HEK293 (cell line): ENCODE measurements around the gene AHCYL2.
"Not testable (repeated sequence)": the region's sequence is repeated elsewhere in the genome, so short reads cannot be mapped to it uniquely, and the experiment has no call there.

Experiments used
- CTCF ChIA-PET: fragments of 350-600 bp; formaldehyde crosslinking; extraction: SDS; loops from one replicate; lab custom pipeline; 2021; ENCODE audit warnings: antibody characterized with exemption; lab: Yijun Ruan, JAX
- POLR2A ChIA-PET: fragments of 300-600 bp; formaldehyde crosslinking; extraction: SDS; loops from one replicate; lab custom pipeline; 2020; ENCODE audit warnings: antibody characterized with exemption, inconsistent platforms; lab: Yijun Ruan, JAX
- H3K27ac ChIP-seq: fragments of 200-500 bp; sonication (Bioruptor generic); 2 replicates; pipeline ENCODE4 v1.5.1; 2014; ENCODE audit warnings: low read depth, low read length, control low read depth, inconsistent platforms; ENCODE audit errors: extremely low read depth
- H3K36me3 ChIP-seq, 2 experiments: fragments of 200-500 bp in 1 of 2; sonication (Bioruptor generic) in 1 of 2; 1 replicate in 1 of 2; 2 replicates in 1 of 2; pipeline ENCODE4 v1.5.1; 2014 to 2017; ENCODE audit warnings: inconsistent platforms in 2 of 2, low read length in 2 of 2; ENCODE audit not compliant: control insufficient read depth in 2 of 2, insufficient read depth in 1 of 2
- H3K4me1 ChIP-seq: fragments of 200-500 bp; sonication (Bioruptor generic); 2 replicates; pipeline ENCODE4 v1.5.1; 2014; ENCODE audit warnings: mild to moderate bottlenecking, low read length, inconsistent platforms; ENCODE audit not compliant: control insufficient read depth, insufficient read depth
- H3K4me3 ChIP-seq: 2 replicates; pipeline ENCODE4 v1.5.1; 2011; ENCODE audit warnings: low read depth, mild to moderate bottlenecking, control low read depth, low read length, moderate library complexity
- H3K9me3 ChIP-seq: fragments of 200-500 bp; sonication (Bioruptor generic); 2 replicates; pipeline ENCODE4 v1.5.1; 2014; ENCODE audit warnings: low read depth, low read length, inconsistent platforms; ENCODE audit not compliant: control insufficient read depth, insufficient read depth
- BCL6B ChIP-seq: fragments of 450-650 bp; formaldehyde crosslinking; IDR thresholded peaks from 2 replicates; pipeline ENCODE4 v1.5.1; 2017; ENCODE audit warnings: missing biosample characterization, missing genetic modification characterization
- FEZF1 ChIP-seq: fragments of 450-650 bp; formaldehyde crosslinking; IDR thresholded peaks from 2 replicates; pipeline ENCODE4 v1.5.1; 2016; ENCODE audit warnings: missing biosample characterization, missing genetic modification characterization
- PATZ1 ChIP-seq: fragments of 450-650 bp; formaldehyde crosslinking; IDR thresholded peaks from 2 replicates; pipeline ENCODE4 v1.5.1; 2016; ENCODE audit warnings: missing biosample characterization, missing genetic modification characterization
- SP3 ChIP-seq: fragments of 450-650 bp; formaldehyde crosslinking; IDR thresholded peaks from 2 replicates; pipeline ENCODE4 v1.5.1; 2016; ENCODE audit warnings: missing biosample characterization, missing genetic modification characterization
- YY1 ChIP-seq: fragments of 450-650 bp; formaldehyde crosslinking; IDR thresholded peaks from 2 replicates; pipeline ENCODE4 v1.5.1; 2018; ENCODE audit warnings: missing biosample characterization, missing genetic modification characterization
- ZFP37 ChIP-seq: fragments of 450-650 bp; formaldehyde crosslinking; IDR thresholded peaks from 2 replicates; pipeline ENCODE4 v1.5.1; 2016; ENCODE audit warnings: missing biosample characterization, missing genetic modification characterization
- ZNF121 ChIP-seq: fragments of 450-650 bp; formaldehyde crosslinking; IDR thresholded peaks from 2 replicates; pipeline ENCODE4 v1.5.1; 2016; ENCODE audit warnings: missing biosample characterization, missing genetic modification characterization
- ZNF366 ChIP-seq: fragments of 450-650 bp; formaldehyde crosslinking; conservative IDR thresholded peaks from 2 replicates; pipeline ENCODE4 v1.5.1; 2016; ENCODE audit warnings: missing biosample characterization, missing genetic modification characterization
- ZNF610 ChIP-seq: fragments of 450-650 bp; formaldehyde crosslinking; IDR thresholded peaks from 2 replicates; pipeline ENCODE4 v1.5.1; 2016; ENCODE audit warnings: missing biosample characterization, missing genetic modification characterization, borderline replicate concordance
- ZSCAN23 ChIP-seq: fragments of 450-650 bp; formaldehyde crosslinking; IDR thresholded peaks from 2 replicates; pipeline ENCODE4 v1.5.1; 2016; ENCODE audit warnings: missing biosample characterization, missing genetic modification characterization
- TF ChIP-seq, protein P1 (sequence below): fragments of 450-650 bp; formaldehyde crosslinking; IDR thresholded peaks from 2 replicates; pipeline ENCODE4 v1.5.1; 2016; ENCODE audit warnings: missing biosample characterization, missing genetic modification characterization
- TF ChIP-seq, protein P2 (sequence below): fragments of 450-650 bp; formaldehyde crosslinking; IDR thresholded peaks from 2 replicates; pipeline ENCODE4 v1.5.1; 2016; ENCODE audit warnings: missing biosample characterization, missing genetic modification characterization
- TF ChIP-seq, protein P3 (sequence below): fragments of 450-650 bp; formaldehyde crosslinking; IDR thresholded peaks from 2 replicates; pipeline ENCODE4 v1.5.1; 2016; ENCODE audit warnings: missing biosample characterization, missing genetic modification characterization, low read depth

Gene AHCYL2

GRCh38 chr7:129219166-129219565, 5.7 kb upstream of the AHCYL2 start:
- not testable (repeated sequence) for H3K4me3 ChIP-seq, H3K36me3 ChIP-seq, H3K4me1 ChIP-seq, H3K27ac ChIP-seq, H3K9me3 ChIP-seq
- ChIA-PET CTCF (interaction anchor here (0.6 to 6.4 kb wide), 63 partner anchors 9 to 1820 kb away, joined by 3 to 95 read pairs (median 5); partner anchors contain the start of gene STRIP2), POLR2A (interaction anchor here (1.0 kb wide), 1 partner anchor 148 kb away, joined by 3 read pairs; no protein-coding TSS in a partner anchor)
- TF ChIP-seq ZNF121 (tag by site-specific recombination) = 0 out of 2 replicates have a peak, but pooled peaks have one; percentile 57

- H3K36me3 ChIP-seq = no peaks in the 10 kb centered on the region
- no peaks in the 10 kb centered on the region; the same call in 1 of the 2 replicates for H3K4me1 ChIP-seq
- CTCF ChIA-PET = interaction anchor here (0.7 to 7.3 kb wide), 6 partner anchors 12 to 1266 kb away, joined by 3 to 95 read pairs (median 5); no protein-coding TSS in a partner anchor
- no peaks in the 10 kb centered on the region for H3K9me3 ChIP-seq
- H3K4me3 ChIP-seq = no peak overlapping the region
- no peak overlapping the region for H3K27ac ChIP-seq
- TF ChIP-seq, protein P1, sequence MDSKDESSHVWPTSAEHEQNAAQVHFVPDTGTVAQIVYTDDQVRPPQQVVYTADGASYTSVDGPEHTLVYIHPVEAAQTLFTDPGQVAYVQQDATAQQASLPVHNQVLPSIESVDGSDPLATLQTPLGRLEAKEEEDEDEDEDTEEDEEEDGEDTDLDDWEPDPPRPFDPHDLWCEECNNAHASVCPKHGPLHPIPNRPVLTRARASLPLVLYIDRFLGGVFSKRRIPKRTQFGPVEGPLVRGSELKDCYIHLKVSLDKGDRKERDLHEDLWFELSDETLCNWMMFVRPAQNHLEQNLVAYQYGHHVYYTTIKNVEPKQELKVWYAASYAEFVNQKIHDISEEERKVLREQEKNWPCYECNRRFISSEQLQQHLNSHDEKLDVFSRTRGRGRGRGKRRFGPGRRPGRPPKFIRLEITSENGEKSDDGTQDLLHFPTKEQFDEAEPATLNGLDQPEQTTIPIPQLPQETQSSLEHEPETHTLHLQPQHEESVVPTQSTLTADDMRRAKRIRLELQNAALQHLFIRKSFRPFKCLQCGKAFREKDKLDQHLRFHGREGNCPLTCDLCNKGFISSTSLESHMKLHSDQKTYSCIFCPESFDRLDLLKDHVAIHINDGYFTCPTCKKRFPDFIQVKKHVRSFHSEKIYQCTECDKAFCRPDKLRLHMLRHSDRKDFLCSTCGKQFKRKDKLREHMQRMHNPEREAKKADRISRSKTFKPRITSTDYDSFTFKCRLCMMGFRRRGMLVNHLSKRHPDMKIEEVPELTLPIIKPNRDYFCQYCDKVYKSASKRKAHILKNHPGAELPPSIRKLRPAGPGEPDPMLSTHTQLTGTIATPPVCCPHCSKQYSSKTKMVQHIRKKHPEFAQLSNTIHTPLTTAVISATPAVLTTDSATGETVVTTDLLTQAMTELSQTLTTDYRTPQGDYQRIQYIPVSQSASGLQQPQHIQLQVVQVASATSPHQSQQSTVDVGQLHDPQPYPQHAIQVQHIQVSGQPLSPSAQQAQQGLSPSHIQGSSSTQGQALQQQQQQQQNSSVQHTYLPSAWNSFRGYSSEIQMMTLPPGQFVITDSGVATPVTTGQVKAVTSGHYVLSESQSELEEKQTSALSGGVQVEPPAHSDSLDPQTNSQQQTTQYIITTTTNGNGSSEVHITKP (tag by site-specific recombination) = no peak
- TF ChIP-seq, protein P2, sequence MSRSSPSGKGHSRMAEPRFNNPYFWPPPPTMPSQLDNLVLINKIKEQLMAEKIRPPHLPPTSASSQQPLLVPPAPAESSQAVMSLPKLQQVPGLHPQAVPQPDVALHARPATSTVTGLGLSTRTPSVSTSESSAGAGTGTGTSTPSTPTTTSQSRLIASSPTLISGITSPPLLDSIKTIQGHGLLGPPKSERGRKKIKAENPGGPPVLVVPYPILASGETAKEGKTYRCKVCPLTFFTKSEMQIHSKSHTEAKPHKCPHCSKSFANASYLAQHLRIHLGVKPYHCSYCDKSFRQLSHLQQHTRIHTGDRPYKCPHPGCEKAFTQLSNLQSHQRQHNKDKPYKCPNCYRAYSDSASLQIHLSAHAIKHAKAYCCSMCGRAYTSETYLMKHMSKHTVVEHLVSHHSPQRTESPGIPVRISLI = no peak
- TF ChIP-seq ZNF610 (tag by site-specific recombination) = no peak
- TF ChIP-seq PATZ1 (tag by site-specific recombination) = no peak
- TF ChIP-seq SP3 (tag by site-specific recombination) = no peak
- no peak for TF ChIP-seq ZFP37 (tag by site-specific recombination)
- no peak for TF ChIP-seq ZNF366 (tag by site-specific recombination)
- TF ChIP-seq ZSCAN23 (tag by site-specific recombination) = no peak
- TF ChIP-seq FEZF1 (tag by site-specific recombination) = no peak
- TF ChIP-seq, protein P3, sequence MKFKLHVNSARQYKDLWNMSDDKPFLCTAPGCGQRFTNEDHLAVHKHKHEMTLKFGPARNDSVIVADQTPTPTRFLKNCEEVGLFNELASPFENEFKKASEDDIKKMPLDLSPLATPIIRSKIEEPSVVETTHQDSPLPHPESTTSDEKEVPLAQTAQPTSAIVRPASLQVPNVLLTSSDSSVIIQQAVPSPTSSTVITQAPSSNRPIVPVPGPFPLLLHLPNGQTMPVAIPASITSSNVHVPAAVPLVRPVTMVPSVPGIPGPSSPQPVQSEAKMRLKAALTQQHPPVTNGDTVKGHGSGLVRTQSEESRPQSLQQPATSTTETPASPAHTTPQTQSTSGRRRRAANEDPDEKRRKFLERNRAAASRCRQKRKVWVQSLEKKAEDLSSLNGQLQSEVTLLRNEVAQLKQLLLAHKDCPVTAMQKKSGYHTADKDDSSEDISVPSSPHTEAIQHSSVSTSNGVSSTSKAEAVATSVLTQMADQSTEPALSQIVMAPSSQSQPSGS (tag by site-specific recombination) = no peak
- TF ChIP-seq YY1 (tag by site-specific recombination) = no peak
- TF ChIP-seq BCL6B (tag by site-specific recombination) = no peak
- TF ChIP-seq, all 188 proteins: peak for 0
- POLR2A ChIA-PET = interaction anchor here (0.6 kb wide), 1 partner anchor 1520 kb away, joined by 4 read pairs; no protein-coding TSS in a partner anchor
Measured at GRCh38 chr7:129222064-129222463, 2.8 kb upstream of the AHCYL2 start.
